ENCODE measurements around the gene CMTM4. TPM values are rescaled to one million over a fixed set of nuclear protein-coding genes. Genes with fewer than 3 reads are reported as not detected.
"Not testable (repeated sequence)": the region's sequence is repeated elsewhere in the genome, so short reads cannot be mapped to it uniquely, and the experiment has no call there.

Gene CMTM4
- total and polyA plus RNA-seq, 4 experiments from 2014 or later: 0.21 to 2.2 (median 2.0) TPM; not detected in 1

- H3K36me3 Mint-ChIP-seq: no peaks in the 10 kb centered on the region
- Histone ChIP-seq H3K27ac (ENCODE audit: low read depth, low read length) (no peak overlapping the region), H3K36me3 (ENCODE audit: insufficient read depth, low read length) (no peaks in the 10 kb centered on the region), H3K4me3 (ENCODE audit: low read length in 2 of 2) (no peak overlapping the region), H3K4me1 (ENCODE audit: insufficient read depth, low read length) (no peaks in the 10 kb centered on the region), H3K27me3 (ENCODE audit: insufficient read depth, low read length) (no peaks in the 10 kb centered on the region), H3K9me3 (ENCODE audit: control insufficient read depth in 1 of 2, low read length in 2 of 2) (no peaks in the 10 kb centered on the region)
- POLR2A ChIA-PET (ENCODE audit: partially characterized antibody): no interaction called here
- intact Hi-C loops (cut with micrococcal nuclease): no loop called here
- CTCF ChIA-PET (ENCODE audit: partially characterized antibody): no interaction called here
- no peaks in the 10 kb centered on the region for H3K9me3 Mint-ChIP-seq
- peaks cover 0 to 2% of the 10 kb centered on the region in 2 donors for H3K27me3 Mint-ChIP-seq
- no peak overlapping the region for H3K4me3 Mint-ChIP-seq
- no peaks in the 10 kb centered on the region for H3K4me1 Mint-ChIP-seq
- no peak overlapping the region for H3K27ac Mint-ChIP-seq
- no peak for DNase-seq
These were observed 7.3 kb downstream of the CMTM4 start for GRCh38 chr16:66689282-66689681.

- peaks cover 0 to 2% of the 10 kb centered on the region in 2 donors for H3K27me3 Mint-ChIP-seq
- no peaks in the 10 kb centered on the region for H3K36me3 Mint-ChIP-seq
- ChIA-PET CTCF (ENCODE audit: partially characterized antibody) (no interaction called here), POLR2A (ENCODE audit: partially characterized antibody) (no interaction called here)
- intact Hi-C loops (cut with micrococcal nuclease): no loop called here
- no peaks in the 10 kb centered on the region for H3K4me1 Mint-ChIP-seq
- DNase-seq: no peak
- Histone ChIP-seq H3K36me3 (ENCODE audit: insufficient read depth, low read length) (no peaks in the 10 kb centered on the region), H3K4me3 (ENCODE audit: low read length in 2 of 2) (no peak overlapping the region), H3K9me3 (ENCODE audit: control insufficient read depth in 1 of 2, low read length in 2 of 2) (no peaks in the 10 kb centered on the region), H3K4me1 (ENCODE audit: insufficient read depth, low read length) (no peaks in the 10 kb centered on the region), H3K27me3 (ENCODE audit: insufficient read depth, low read length) (no peaks in the 10 kb centered on the region), H3K27ac (ENCODE audit: low read depth, low read length) (no peak overlapping the region)
- no peak overlapping the region for H3K4me3 Mint-ChIP-seq
- H3K27ac Mint-ChIP-seq: no peak overlapping the region
- H3K9me3 Mint-ChIP-seq: no peaks in the 10 kb centered on the region
These were observed 8.5 kb downstream of the CMTM4 start for GRCh38 chr16:66687906-66688625.

- H3K4me1 Mint-ChIP-seq; H3K27ac ChIP-seq (ENCODE audit: low read depth, low read length); H3K9me3 Mint-ChIP-seq; H3K36me3 ChIP-seq (ENCODE audit: insufficient read depth, low read length); DNase-seq; H3K36me3 Mint-ChIP-seq; H3K4me1 ChIP-seq (ENCODE audit: insufficient read depth, low read length); H3K27ac Mint-ChIP-seq; H3K27me3 Mint-ChIP-seq; intact Hi-C loops (cut with micrococcal nuclease); H3K9me3 ChIP-seq (ENCODE audit: control insufficient read depth in 1 of 2, low read length in 2 of 2); H3K4me3 Mint-ChIP-seq; H3K27me3 ChIP-seq (ENCODE audit: insufficient read depth, low read length); H3K4me3 ChIP-seq (ENCODE audit: low read length in 2 of 2); POLR2A ChIA-PET (ENCODE audit: partially characterized antibody): not testable (repeated sequence)
- CTCF ChIA-PET (ENCODE audit: partially characterized antibody): interaction anchor here (0.9 kb wide), 1 partner anchor 12 kb away, joined by 3 read pairs; the partner anchor contains the start of gene CMTM4
These were observed 10.9 kb downstream of the CMTM4 start for GRCh38 chr16:66685501-66686115.

- intact Hi-C loops (cut with micrococcal nuclease): no loop called here
- no peaks in the 10 kb centered on the region for H3K9me3 Mint-ChIP-seq
These were observed 14.3 kb downstream of the CMTM4 start for GRCh38 chr16:66682271-66682670.

GRCh38 chr16:66681676-66682075 lies 14.9 kb downstream of the CMTM4 start:
- no peaks in the 10 kb centered on the region for H3K9me3 Mint-ChIP-seq
- H3K36me3 Mint-ChIP-seq: no peaks in the 10 kb centered on the region
- no peaks in the 10 kb centered on the region for H3K4me1 ChIP-seq (ENCODE audit: insufficient read depth, low read length)
- no peak overlapping the region for H3K27ac ChIP-seq (ENCODE audit: low read depth, low read length)
- intact Hi-C loops (cut with micrococcal nuclease): no loop called here
- H3K4me1 Mint-ChIP-seq: no peaks in the 10 kb centered on the region
- H3K27ac Mint-ChIP-seq: peak overlapping the region in 1 of 7 donors; percentile 44
- no peaks in the 10 kb centered on the region for H3K36me3 ChIP-seq (ENCODE audit: insufficient read depth, low read length)
- no peak overlapping the region for H3K4me3 ChIP-seq (ENCODE audit: low read length in 2 of 2)
- ChIA-PET CTCF (ENCODE audit: partially characterized antibody) (no interaction called here), POLR2A (ENCODE audit: partially characterized antibody) (no interaction called here)
- no peaks in the 10 kb centered on the region for H3K27me3 ChIP-seq (ENCODE audit: insufficient read depth, low read length)
- H3K4me3 Mint-ChIP-seq: no peak overlapping the region
- no peak for DNase-seq
- no peaks in the 10 kb centered on the region for H3K9me3 ChIP-seq (ENCODE audit: control insufficient read depth in 1 of 2, low read length in 2 of 2)
- H3K27me3 Mint-ChIP-seq: no peaks in the 10 kb centered on the region

More at GRCh38 chr16:66682271-66682670, 14.3 kb downstream of the CMTM4 start:
- no peak overlapping the region for H3K27ac ChIP-seq (ENCODE audit: low read depth, low read length)
- POLR2A ChIA-PET (ENCODE audit: partially characterized antibody): no interaction called here
- CTCF ChIA-PET (ENCODE audit: partially characterized antibody): no interaction called here
- no peaks in the 10 kb centered on the region for H3K27me3 ChIP-seq (ENCODE audit: insufficient read depth, low read length)
- Mint-ChIP-seq H3K4me1 (no peaks in the 10 kb centered on the region), H3K36me3 (no peaks in the 10 kb centered on the region), H3K4me3 (no peak overlapping the region), H3K27ac (peak overlapping the region in 1 of 7 donors; percentile 15), H3K27me3 (no peaks in the 10 kb centered on the region)
- DNase-seq: no peak
- H3K9me3 ChIP-seq (ENCODE audit: control insufficient read depth in 1 of 2, low read length in 2 of 2): no peaks in the 10 kb centered on the region
- no peaks in the 10 kb centered on the region for H3K4me1 ChIP-seq (ENCODE audit: insufficient read depth, low read length)
- no peak overlapping the region for H3K4me3 ChIP-seq (ENCODE audit: low read length in 2 of 2)
- H3K36me3 ChIP-seq (ENCODE audit: insufficient read depth, low read length): no peaks in the 10 kb centered on the region

- Histone ChIP-seq H3K4me3 (ENCODE audit: low read length in 2 of 2) (no peak overlapping the region), H3K4me1 (ENCODE audit: insufficient read depth, low read length) (no peaks in the 10 kb centered on the region), H3K27ac (ENCODE audit: low read depth, low read length) (no peak overlapping the region), H3K27me3 (ENCODE audit: insufficient read depth, low read length) (no peaks in the 10 kb centered on the region), H3K9me3 (ENCODE audit: control insufficient read depth in 1 of 2, low read length in 2 of 2) (no peaks in the 10 kb centered on the region), H3K36me3 (ENCODE audit: insufficient read depth, low read length) (no peaks in the 10 kb centered on the region)
- Mint-ChIP-seq H3K27me3 (no peaks in the 10 kb centered on the region), H3K4me3 (no peak overlapping the region), H3K27ac (no peak overlapping the region), H3K36me3 (no peaks in the 10 kb centered on the region), H3K4me1 (no peaks in the 10 kb centered on the region), H3K9me3 (no peaks in the 10 kb centered on the region)
- ChIA-PET POLR2A (ENCODE audit: partially characterized antibody) (no interaction called here), CTCF (ENCODE audit: partially characterized antibody) (no interaction called here)
- no peak for DNase-seq
- intact Hi-C loops (cut with micrococcal nuclease): no loop called here
These were observed 18.2 kb downstream of the CMTM4 start for GRCh38 chr16:66678337-66678736.

GRCh38 chr16:66677836-66678235 lies 18.7 kb downstream of the CMTM4 start:
- DNase-seq: no peak
- H3K27ac ChIP-seq (ENCODE audit: low read depth, low read length): no peak overlapping the region
- no peak overlapping the region for H3K4me3 ChIP-seq (ENCODE audit: low read length in 2 of 2)
- no peaks in the 10 kb centered on the region for H3K4me1 ChIP-seq (ENCODE audit: insufficient read depth, low read length)
- no peaks in the 10 kb centered on the region for H3K9me3 Mint-ChIP-seq
- no peaks in the 10 kb centered on the region for H3K36me3 ChIP-seq (ENCODE audit: insufficient read depth, low read length)
- H3K4me1 Mint-ChIP-seq: no peaks in the 10 kb centered on the region
- no peaks in the 10 kb centered on the region for H3K27me3 ChIP-seq (ENCODE audit: insufficient read depth, low read length)
- H3K4me3 Mint-ChIP-seq: no peak overlapping the region
- no peaks in the 10 kb centered on the region for H3K9me3 ChIP-seq (ENCODE audit: control insufficient read depth in 1 of 2, low read length in 2 of 2)
- H3K36me3 Mint-ChIP-seq: no peaks in the 10 kb centered on the region
- intact Hi-C loops (cut with micrococcal nuclease): no loop called here
- ChIA-PET POLR2A (ENCODE audit: partially characterized antibody) (no interaction called here), CTCF (ENCODE audit: partially characterized antibody) (no interaction called here)
- H3K27ac Mint-ChIP-seq: peak overlapping the region in 1 of 7 donors; percentile 64
- no peaks in the 10 kb centered on the region for H3K27me3 Mint-ChIP-seq
